ENCODE data around the gene LRRC32.

Gene LRRC32

DNA sequence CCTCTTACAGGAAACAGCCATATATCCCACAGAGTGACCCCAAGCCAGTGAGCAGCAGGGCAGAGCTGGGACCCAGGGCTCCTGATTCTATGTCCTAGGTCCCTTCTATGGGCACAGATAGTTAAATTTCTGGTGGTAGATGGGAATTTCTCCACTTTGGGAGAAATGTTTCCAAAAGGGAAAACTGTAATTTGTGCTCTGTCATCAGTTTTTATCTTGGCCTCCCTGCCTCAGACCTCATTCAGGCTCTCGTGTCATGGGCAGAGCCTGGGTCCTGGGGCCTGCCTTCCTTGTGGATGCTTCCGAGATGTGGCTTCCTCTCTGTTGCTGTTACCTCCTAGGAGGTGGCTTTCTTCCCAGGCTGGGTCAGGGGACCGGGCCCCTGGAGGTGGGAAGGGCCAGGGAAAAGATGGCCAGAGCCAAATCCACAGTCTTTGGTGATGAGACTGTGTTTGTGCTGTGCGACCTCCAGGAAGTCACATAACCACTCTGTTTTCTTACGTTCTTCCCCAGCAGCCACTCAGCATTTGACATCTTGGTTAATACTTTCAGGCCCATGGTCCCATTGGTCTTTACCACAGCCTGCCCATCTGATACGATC is 8.6 kb downstream of the LRRC32 start:
- DNase-seq: no peak

- DNase-seq: no peak
Observed at GRCh38 chr11:76661306-76661751, 9.2 kb downstream of the LRRC32 start.

GRCh38 chr11:76660533-76661305 is 9.8 kb downstream of the LRRC32 start:
- DNase-seq: no peak

DNA sequence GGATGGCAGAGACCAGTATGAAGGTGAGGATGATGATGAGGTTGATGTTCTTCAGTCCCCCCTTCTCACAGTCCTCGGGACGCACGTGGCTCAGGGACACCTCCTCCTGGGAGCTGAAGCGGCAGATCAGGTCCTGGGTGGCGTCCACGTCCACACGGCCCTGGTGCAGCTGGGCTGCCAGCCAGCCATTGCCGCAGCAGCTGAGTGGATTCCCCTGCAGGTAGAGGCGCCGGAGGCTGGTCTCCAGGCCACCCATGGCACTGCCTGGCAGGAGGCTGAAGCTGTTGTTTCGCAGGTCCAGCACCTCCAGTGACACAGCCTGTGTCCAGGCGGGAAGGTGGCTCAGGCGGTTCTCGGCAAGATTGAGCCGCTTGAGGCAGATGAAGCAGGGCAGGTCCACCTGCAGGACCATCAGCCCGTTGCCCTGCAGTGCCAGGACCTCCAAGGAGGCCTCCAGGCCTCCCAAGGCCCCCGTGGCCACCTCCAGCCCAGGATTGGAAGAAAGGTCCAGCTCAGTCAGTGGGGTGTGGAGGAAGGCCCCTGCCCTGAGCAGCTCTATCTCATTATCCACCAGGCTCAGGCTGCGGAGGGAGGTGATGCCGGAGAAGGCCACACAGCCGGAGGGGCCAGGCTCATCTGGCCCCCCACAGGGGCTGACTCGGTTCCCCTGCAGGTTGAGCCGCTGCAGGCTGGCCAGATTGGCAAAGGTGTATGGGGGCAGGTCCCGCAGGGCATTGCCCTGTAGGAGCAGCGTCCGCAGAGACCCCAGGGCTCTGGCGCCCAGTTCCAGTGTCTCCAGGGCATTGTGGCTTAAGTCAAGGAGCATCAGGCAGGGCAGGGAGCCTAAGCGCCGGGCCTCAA is 10.6 kb downstream of the LRRC32 start:
- DNase-seq: no peak

GRCh38 chr11:76658651-76659650 is 11.6 kb downstream of the LRRC32 start:
- no peak for DNase-seq

DNA sequence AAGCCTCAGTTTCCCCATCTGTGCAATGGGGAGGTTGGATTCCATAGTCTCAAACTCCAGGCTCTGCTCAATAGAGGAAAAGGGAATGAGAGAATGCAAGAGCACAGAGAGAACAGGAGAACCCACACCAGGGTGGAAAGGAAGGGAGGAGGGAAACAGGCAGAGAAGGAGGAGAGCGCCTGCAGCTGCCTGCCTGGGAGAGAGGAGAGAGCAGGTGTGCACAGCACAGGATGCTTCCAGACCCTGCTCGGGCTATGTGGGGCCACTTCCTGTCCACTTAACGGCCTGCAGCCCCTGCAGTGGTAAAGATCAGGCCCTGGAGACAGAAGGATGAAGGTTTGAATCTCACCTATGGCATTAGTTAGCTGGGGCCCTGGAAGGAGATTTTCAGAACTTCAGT is 12.3 kb downstream of the LRRC32 start:
- no peak for DNase-seq

DNA sequence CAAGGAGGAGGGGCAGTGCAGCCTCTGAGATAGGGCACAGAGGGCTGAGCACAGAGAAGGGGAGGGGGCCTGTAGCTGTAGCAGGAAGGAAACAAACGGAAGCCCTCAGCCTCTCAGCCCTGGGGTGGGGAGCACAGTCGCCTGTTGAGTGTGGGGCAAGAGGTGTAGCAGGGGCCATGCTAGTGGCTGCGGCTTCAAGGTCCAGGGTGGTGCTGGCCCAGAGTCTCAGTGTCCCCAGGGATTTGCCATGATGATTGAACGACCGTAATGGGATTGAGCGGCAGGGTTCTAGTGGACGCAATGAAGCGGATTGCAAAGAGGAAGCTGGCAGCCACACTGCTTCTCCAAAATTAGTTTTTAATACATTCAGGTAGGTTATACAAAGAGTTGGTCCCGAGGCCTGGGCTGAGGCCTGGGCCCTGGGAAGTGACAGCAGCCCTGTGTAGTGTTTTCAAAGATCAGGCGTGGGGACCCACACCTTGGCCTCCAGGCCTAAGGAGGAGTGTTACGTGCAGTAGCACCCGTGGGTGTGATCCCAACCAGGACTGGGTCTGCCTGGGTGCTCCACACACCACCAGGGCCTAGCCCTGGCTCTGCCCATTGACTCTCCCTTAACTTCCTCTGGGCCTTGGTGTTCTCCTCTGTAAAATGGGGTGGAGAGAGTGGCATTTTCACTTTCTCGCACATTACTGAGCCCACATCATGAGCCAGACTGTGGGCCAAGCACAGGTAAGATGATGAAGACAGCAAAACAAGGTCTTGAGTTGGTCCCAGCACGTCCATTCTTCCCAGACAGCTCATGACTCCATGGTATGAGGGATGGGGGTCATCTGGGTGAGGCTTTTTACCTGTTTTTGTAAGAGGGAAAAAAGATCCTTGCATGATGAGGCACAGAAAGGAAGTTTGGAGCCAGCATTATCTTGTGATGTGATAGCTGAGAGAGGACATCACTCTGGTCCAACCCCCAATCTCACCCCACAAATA is 13.1 kb downstream of the LRRC32 start:
- no peak for DNase-seq

GRCh38 chr11:76656571-76657081 is 13.9 kb downstream of the LRRC32 start:
- no peak for DNase-seq

DNA sequence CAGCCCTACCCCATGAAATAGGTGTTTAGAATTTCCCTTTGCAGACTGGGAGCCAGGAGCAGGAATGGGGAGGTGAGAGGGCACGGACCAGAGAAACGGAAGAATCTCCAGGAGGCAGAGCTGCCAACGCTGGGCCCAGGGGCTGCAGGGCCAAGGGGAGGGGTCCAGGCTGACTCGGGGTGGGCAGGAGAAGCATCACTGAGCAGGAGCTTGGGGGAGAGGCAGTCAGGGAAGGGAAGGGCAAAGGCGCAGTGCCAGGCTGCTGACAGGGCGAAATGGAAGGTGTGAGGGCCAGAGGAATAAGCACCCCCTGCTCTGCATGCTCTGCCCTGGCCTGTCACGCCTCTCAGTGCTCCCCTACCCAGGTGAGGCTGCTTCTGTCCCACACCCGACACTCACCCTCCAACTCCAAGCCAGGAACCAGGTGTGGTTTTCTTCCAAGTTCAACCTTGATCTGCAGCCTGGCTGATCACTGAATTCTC is 14.5 kb downstream of the LRRC32 start:
- no peak for DNase-seq

DNA sequence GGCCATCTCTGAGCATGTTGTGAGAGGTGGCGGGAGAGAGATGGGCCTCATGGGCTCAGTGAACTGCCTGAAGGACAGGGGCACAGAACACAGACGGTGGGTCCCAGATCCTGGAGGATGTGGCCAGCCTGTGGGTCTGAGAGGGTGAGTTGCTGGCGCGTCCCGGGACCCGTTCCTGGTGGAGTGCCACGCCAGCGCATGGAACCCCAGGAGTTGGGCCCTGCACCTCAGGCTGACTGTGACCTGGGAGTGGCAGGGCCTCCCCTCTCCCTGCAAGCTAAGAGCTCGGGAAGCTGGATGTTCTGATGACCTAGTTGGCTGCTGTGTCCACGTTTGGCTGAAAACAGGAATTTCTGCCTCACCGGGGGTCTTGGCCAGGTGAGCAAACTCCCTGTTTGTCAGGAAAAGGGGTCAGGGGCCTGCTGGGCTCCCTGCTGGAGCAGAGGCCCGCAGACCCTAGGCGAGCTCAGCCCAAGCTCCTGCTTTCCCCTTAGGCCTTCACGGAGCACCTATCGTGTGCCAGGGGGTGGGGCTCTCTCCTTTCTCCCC is 15.0 kb downstream of the LRRC32 start:
- DNase-seq: no peak

- DNase-seq: no peak
Observed at GRCh38 chr11:76654980-76655379, 15.6 kb downstream of the LRRC32 start.

GRCh38 chr11:76654298-76654851 is 16.2 kb downstream of the LRRC32 start:
- DNase-seq: no peak

DNA sequence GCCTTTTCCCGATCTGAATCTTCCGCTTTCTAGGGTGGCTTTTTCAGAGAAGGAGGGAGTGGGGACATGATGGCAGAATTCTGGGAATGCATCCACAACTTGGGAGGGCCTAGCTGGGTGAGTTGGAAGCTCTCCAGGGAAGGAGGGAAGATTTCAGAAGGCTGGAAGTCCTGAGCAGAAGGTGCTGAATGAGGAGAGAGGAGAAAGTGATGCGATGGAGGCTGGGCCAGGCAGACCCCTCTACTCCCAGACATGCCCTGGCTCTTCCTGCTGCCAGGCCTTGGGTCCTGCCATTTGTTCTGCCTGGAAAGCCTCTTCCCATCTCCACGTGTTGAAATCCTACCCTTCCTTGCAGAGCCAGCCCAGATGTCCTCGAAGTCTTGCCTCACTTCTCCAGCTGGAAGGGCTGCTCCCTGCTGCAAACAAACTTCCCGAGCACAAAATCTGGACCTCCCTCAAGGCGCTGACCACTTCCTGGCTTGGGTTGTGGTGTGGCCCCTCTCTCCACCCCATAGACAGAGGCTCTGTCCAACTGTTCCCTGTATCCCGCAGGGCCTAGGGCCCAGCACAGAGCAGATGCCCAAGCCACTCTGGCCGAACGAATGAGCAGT is 16.8 kb downstream of the LRRC32 start:
- DNase-seq: no peak

GRCh38 chr11:76653012-76653673 is 17.4 kb downstream of the LRRC32 start:
- no peak for DNase-seq

- no peak for DNase-seq
Observed at GRCh38 chr11:76649851-76650372, 20.6 kb downstream of the LRRC32 start.

GRCh38 chr11:76649011-76649410 is 21.5 kb downstream of the LRRC32 start:
- DNase-seq: no peak

GRCh38 chr11:76648061-76648460 is 22.5 kb downstream of the LRRC32 start:
- no peak for DNase-seq

DNA sequence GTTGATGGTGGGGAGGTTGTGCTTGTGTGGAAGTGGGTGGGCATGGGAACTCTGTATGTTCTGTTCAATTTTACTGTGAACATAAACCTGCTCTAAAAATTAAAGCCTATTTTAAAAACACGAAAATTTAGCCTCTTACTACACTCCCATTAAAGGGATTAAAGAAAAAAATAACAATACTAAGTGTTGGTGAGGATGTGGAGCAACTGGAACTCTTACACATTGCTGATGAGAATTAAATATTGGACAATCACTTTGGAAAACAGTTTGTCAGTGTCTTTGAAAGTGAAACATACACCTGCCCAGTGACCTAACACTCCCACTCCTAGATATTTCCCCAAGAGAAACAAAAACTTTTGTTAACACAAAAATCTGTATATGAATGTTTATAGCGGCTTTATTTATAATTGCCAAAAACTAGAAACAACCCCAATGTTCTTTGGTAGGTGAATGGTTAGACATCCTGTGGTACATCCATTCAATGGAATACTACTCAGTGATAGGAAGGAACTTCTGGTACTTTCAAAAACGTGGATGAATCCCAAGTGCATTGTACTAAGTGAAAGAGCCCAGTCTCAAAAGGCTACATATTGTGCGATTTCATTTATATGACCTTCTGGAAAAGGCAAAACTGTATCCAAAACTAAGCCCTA is 23.5 kb downstream of the LRRC32 start:
- DNase-seq: no peak

Measured in activated naive CD4-positive, alpha-beta T cell (primary cell).